Keratinocyte (primary cell): ENCODE results near the gene DNAJC7. TPM values are rescaled to one million over a fixed set of nuclear protein-coding genes. Genes with fewer than 3 reads are reported as not detected.
"Not testable (repeated sequence)": the region's sequence is repeated elsewhere in the genome, so short reads cannot be mapped to it uniquely, and the experiment has no call there.

Experiments used
- DNase-seq: peaks from one replicate; pipeline ENCODE4 v3.0.0-alpha.2; 2011; ENCODE audit warnings: low read depth, missing footprints, low spot score
- FAIRE-seq: peaks from 2 replicates; lab custom pipeline; 2011; peaks lifted over from hg19 to GRCh38; lab: Jason Lieb, UNC
- H2AFZ ChIP-seq: 2 replicates; pipeline ENCODE4 v1.6.0; 2012; ENCODE audit warnings: low read length, control low read depth, inconsistent platforms; ENCODE audit not compliant: control insufficient read depth
- H3K27ac ChIP-seq: 2 replicates; pipeline ENCODE4 v1.5.1; 2011; ENCODE audit warnings: low read length; ENCODE audit not compliant: control insufficient read depth, insufficient read depth
- H3K27me3 ChIP-seq: 3 replicates; pipeline ENCODE4 v1.6.0; 2011; ENCODE audit warnings: low read length; ENCODE audit not compliant: control insufficient read depth, insufficient read depth; ENCODE audit errors: extremely low read depth
- H3K36me3 ChIP-seq, 2 experiments: 2 replicates in 1 of 2; 3 replicates in 1 of 2; pipeline ENCODE4 v1.5.1; 2011; ENCODE audit warnings: low read length in 2 of 2, mild to moderate bottlenecking in 1 of 2; ENCODE audit not compliant: control insufficient read depth in 2 of 2, insufficient read depth in 2 of 2; ENCODE audit errors: extremely low read depth in 1 of 2
- H3K4me1 ChIP-seq: 3 replicates; pipeline ENCODE4 v1.5.1; 2011; ENCODE audit warnings: low read length; ENCODE audit not compliant: control insufficient read depth, insufficient read depth; ENCODE audit errors: extremely low read depth
- H3K4me2 ChIP-seq: 3 replicates; pipeline ENCODE4 v1.6.0; 2011; ENCODE audit warnings: low read depth, low read length; ENCODE audit not compliant: control insufficient read depth, insufficient read depth; ENCODE audit errors: extremely low read depth
- H3K4me3 ChIP-seq, 3 experiments: fragments of 200-600 bp in 1 of 3; sonication (generic) in 1 of 3; 2 replicates in 2 of 3; 3 replicates in 1 of 3; pipeline ENCODE4 v1.5.1; 2011 to 2016; ENCODE audit warnings: low read length in 3 of 3, mild to moderate bottlenecking in 3 of 3, control low read depth in 2 of 3, inconsistent platforms in 1 of 3, low read depth in 1 of 3, mixed read lengths in 1 of 3, mixed run types in 1 of 3, moderate library complexity in 1 of 3; ENCODE audit not compliant: control insufficient read depth in 2 of 3, insufficient read depth in 2 of 3; ENCODE audit errors: extremely low read depth in 1 of 3
- H3K79me2 ChIP-seq: 2 replicates; pipeline ENCODE4 v1.6.0; 2012; ENCODE audit warnings: low read length; ENCODE audit not compliant: control insufficient read depth, insufficient read depth
- H3K9ac ChIP-seq: 3 replicates; pipeline ENCODE4 v1.6.0; 2011; ENCODE audit warnings: low read length; ENCODE audit not compliant: control insufficient read depth, insufficient read depth; ENCODE audit errors: extremely low read depth
- H3K9me1 ChIP-seq: 3 replicates; pipeline ENCODE4 v1.6.0; 2011; ENCODE audit warnings: low read length; ENCODE audit not compliant: control insufficient read depth, insufficient read depth; ENCODE audit errors: extremely low read depth
- H3K9me3 ChIP-seq: 2 replicates; pipeline ENCODE4 v1.5.1; 2012; ENCODE audit warnings: low read depth, low read length; ENCODE audit not compliant: control insufficient read depth
- H4K20me1 ChIP-seq: 3 replicates; pipeline ENCODE4 v1.6.0; 2011; ENCODE audit warnings: low read length; ENCODE audit not compliant: control insufficient read depth, insufficient read depth; ENCODE audit errors: extremely low read depth
- EZH2 ChIP-seq: IDR thresholded peaks from one replicate; pipeline ENCODE4 v1.6.1; 2012; ENCODE audit warnings: inconsistent platforms, mild to moderate bottlenecking, low read length, moderate library complexity
- dilution Hi-C: fragments of 300-500 bp; cut with MboI; formaldehyde crosslinking; loops from one replicate; pipeline ENCODE4 v1.7.0; 2020; ENCODE audit warnings: low sequenced_read_pairs; ENCODE audit not compliant: extremely low pct_ligation_motif_present
- polyA plus RNA-seq, 5 experiments: library from polyadenylated mRNA; depleted of rRNA in 3 of 5; stranded (reverse) in 3 of 5; stranded (forward) in 1 of 5; unstranded in 1 of 5; fragments of >200 nt; gene quantifications; 1 replicate in 1 of 5; 2 replicates in 3 of 5; 3 replicates in 1 of 5; pipeline versions ENCODE4 v1.2.1 to v1.2.3, GENCODE V29; 2011 to 2012; ENCODE audit warnings: missing spikeins in 2 of 5, low read depth in 1 of 5, low replicate concordance in 1 of 5
- TF ChIP-seq, protein P1 (sequence below), 3 experiments: IDR thresholded peaks in 1 of 3; conservative IDR thresholded peaks in 1 of 3; optimal IDR thresholded peaks in 1 of 3; 2 replicates in 2 of 3; 3 replicates in 1 of 3; pipeline versions ENCODE3 to v1.5.1; 2011; ENCODE audit warnings: low read length in 3 of 3, mild to moderate bottlenecking in 3 of 3, moderate library complexity in 2 of 3, control low read depth in 1 of 3, inconsistent platforms in 1 of 3; ENCODE audit not compliant: insufficient read depth in 2 of 3; ENCODE audit errors: extremely low read depth in 1 of 3

Gene DNAJC7
- polyA plus RNA-seq, 1 donor (not counting 4 experiments of a cell fraction or from before 2014, with no cell fraction given), result 82.5 TPM

DNA sequence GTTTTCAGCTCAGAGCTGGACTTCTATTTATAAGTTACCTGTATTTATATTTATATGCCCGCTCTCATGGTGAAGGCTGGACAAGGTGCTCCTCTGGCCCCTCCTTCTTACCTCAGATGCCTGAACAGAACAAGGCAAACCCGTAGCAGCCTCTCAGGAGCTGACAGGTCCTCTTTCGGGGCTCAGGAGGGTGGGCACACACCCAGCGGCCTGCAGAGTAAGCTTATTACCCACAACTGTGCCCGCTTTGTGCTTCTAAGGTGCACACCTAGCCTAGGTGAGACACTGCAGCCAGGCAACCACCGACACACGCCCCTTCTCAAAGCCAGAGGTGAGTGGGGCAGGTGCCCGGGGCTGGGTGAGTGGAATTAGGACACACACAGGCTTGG is 7.9 kb upstream of the DNAJC7 start:
- dilution Hi-C loops, result no loop called here
- Histone ChIP-seq H3K9me3 (no peaks in the 10 kb centered on the region), H4K20me1 (no peaks in the 10 kb centered on the region), H3K9me1 (no peaks in the 10 kb centered on the region), H3K4me1 (peaks cover 15% of the 10 kb centered on the region), H2AFZ (no peak overlapping the region), H3K9ac (no peak overlapping the region), H3K36me3 (peaks cover 16 to 29% of the 10 kb centered on the region in 2 experiments), H3K4me3 (no peak overlapping the region), H3K4me2 (no peak overlapping the region), H3K27me3 (no peaks in the 10 kb centered on the region), H3K27ac (no peak overlapping the region), H3K79me2 (peaks cover 19% of the 10 kb centered on the region)
- FAIRE-seq, result no peak
- no peak for DNase-seq
- TF ChIP-seq EZH2, result no peak
- TF ChIP-seq, protein P1, sequence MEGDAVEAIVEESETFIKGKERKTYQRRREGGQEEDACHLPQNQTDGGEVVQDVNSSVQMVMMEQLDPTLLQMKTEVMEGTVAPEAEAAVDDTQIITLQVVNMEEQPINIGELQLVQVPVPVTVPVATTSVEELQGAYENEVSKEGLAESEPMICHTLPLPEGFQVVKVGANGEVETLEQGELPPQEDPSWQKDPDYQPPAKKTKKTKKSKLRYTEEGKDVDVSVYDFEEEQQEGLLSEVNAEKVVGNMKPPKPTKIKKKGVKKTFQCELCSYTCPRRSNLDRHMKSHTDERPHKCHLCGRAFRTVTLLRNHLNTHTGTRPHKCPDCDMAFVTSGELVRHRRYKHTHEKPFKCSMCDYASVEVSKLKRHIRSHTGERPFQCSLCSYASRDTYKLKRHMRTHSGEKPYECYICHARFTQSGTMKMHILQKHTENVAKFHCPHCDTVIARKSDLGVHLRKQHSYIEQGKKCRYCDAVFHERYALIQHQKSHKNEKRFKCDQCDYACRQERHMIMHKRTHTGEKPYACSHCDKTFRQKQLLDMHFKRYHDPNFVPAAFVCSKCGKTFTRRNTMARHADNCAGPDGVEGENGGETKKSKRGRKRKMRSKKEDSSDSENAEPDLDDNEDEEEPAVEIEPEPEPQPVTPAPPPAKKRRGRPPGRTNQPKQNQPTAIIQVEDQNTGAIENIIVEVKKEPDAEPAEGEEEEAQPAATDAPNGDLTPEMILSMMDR (optimal IDR thresholded peaks at IDR 0.05 in 1 of 3, IDR thresholded peaks at IDR 0.05 in 1 of 3, conservative IDR thresholded peaks at IDR 0.05 in 1 of 3; ENCODE audit: extremely low read depth in 1 of 3, insufficient read depth in 2 of 3, low read length in 3 of 3), result no peak

DNA sequence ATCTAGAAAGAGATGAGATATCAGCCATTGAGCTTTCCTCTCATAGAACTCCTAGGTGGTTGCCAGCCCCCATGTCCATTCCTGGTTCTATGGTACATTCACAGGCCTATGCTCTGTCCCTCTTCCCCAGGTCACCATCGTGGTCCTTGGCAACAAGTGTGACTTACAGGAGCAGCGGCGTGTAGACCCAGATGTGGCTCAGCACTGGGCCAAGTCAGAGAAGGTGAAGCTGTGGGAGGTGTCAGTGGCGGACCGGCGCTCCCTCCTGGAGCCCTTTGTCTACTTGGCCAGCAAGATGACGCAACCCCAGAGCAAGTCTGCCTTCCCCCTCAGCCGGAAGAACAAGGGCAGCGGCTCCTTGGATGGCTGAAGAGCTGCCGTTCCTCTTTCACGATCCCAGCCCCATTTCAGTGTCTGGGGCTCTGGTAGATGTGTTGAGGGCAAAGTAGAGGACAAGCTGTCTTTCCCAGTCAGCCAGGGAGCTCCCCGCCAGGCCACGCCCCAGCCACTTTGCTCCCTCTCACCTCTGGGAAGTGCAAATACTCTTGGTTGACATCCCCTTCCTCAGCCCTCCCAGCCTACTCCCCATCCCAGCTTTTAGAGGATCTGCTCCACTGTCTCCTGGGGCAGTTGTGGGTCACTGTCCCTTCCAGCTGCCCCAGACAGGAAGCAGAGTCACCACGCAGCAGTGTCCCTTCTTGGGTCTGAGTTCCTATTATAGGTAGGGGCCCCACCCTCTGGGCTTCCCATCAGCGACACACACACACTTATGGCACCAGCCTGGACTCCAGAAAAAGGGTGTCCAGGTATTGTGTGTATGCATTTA is 6.5 kb upstream of the DNAJC7 start:
- no peak overlapping the region for H3K27ac ChIP-seq
- H3K9me1 ChIP-seq, result no peaks in the 10 kb centered on the region
- DNase-seq, result no peak
- H3K79me2 ChIP-seq, result peaks cover 21% of the 10 kb centered on the region
- H3K4me1 ChIP-seq, result peaks cover 20% of the 10 kb centered on the region
- H3K9ac ChIP-seq, result no peak overlapping the region
- H3K36me3 ChIP-seq, result peaks cover 16 to 29% of the 10 kb centered on the region in 2 experiments
- TF ChIP-seq EZH2, result no peak
- TF ChIP-seq, protein P1 (optimal IDR thresholded peaks at IDR 0.05 in 1 of 3, IDR thresholded peaks at IDR 0.05 in 1 of 3, conservative IDR thresholded peaks at IDR 0.05 in 1 of 3; ENCODE audit: extremely low read depth in 1 of 3, insufficient read depth in 2 of 3, low read length in 3 of 3), result no peak
- no peak overlapping the region for H2AFZ ChIP-seq
- no peaks in the 10 kb centered on the region for H3K9me3 ChIP-seq
- H4K20me1 ChIP-seq, result no peaks in the 10 kb centered on the region
- H3K4me2 ChIP-seq, result no peak overlapping the region
- H3K4me3 ChIP-seq, result no peak overlapping the region
- FAIRE-seq, result no peak
- no peaks in the 10 kb centered on the region for H3K27me3 ChIP-seq
- dilution Hi-C loops, result no loop called here

DNA sequence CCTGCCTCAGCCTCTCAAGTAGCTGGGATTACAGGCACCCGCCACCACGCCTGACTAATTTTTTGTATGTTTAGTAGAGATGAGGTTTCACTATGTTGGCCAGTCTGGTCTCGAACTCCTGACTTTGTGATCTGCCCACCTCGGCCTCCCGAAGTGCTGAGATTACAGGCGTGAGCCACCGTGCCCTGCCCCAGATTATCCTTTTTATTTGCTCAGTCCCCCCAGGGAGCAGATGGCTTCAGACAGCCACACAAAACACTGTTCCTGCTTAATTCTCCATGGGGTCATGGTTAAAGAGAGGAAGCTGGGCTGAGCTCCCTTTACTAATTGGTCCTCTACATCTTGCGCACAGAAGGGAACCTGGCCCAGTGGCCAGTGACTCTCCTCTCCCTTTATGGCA is 3.6 kb upstream of the DNAJC7 start:
- H3K27me3 ChIP-seq, dilution Hi-C loops, DNase-seq, H3K9me3 ChIP-seq, H3K27ac ChIP-seq, FAIRE-seq, H2AFZ ChIP-seq, H3K9me1 ChIP-seq, H4K20me1 ChIP-seq: not testable (repeated sequence)
- H3K4me3 ChIP-seq, result peak overlapping the region; percentile 85 to 96 (median 95)
- peak overlapping the region; percentile 88 for H3K9ac ChIP-seq
- H3K4me1 ChIP-seq, result peaks cover 26% of the 10 kb centered on the region
- peaks cover 34% of the 10 kb centered on the region for H3K79me2 ChIP-seq
- peaks cover 16 to 29% of the 10 kb centered on the region in 2 experiments for H3K36me3 ChIP-seq
- H3K4me2 ChIP-seq, result peak overlapping the region; percentile 89
